HepG2 (cell line): ENCODE data around the gene C11orf54. TPM values are rescaled to one million over a fixed set of nuclear protein-coding genes. Genes with fewer than 3 reads are reported as not detected.

Source experiments
- ATAC-seq: fragments of 200-7000 bp; cut with Tn5 transposase; 3 replicates; pipeline ENCODE4 v1.9.1; 2020; ENCODE audit warnings: mild to moderate bottlenecking, moderate library complexity
- BruUV-seq: library from RNA; stranded (reverse); fragments of 400-500 nt; replicated peaks from 2 replicates; lab custom pipeline; 2021; lab: Mats Ljungman, UMichigan
- CTCF ChIA-PET: fragments of 300-600 bp; formaldehyde crosslinking; extraction: SDS; loops from one replicate; lab custom pipeline; 2021; ENCODE audit warnings: low total read pairs, inconsistent platforms, low intra/inter-chr PET ratio; lab: Yijun Ruan, JAX
- POLR2A ChIA-PET: fragments of 350-600 bp; sonication (Branson Sonifier 250); formaldehyde crosslinking; loops from one replicate; lab custom pipeline; 2020; ENCODE audit warnings: antibody characterized with exemption, inconsistent platforms; lab: Yijun Ruan, JAX
- DNase-seq: peaks from one replicate; pipeline ENCODE4 v3.0.0-alpha.2; 2015; ENCODE audit warnings: low spot score
- FAIRE-seq: peaks from 3 replicates; lab custom pipeline; 2011; peaks lifted over from hg19 to GRCh38; lab: Jason Lieb, UNC
- H2AFZ ChIP-seq: one replicate; pipeline ENCODE4 v1.6.1; 2011; ENCODE audit warnings: low read length, inconsistent platforms
- H3K27ac ChIP-seq: fragments of 300-600 bp; 3 replicates; pipeline ENCODE4 v1.8.0; 2011; ENCODE audit warnings: mixed run types, mild to moderate bottlenecking, mixed read lengths, low read length, inconsistent platforms; ENCODE audit not compliant: insufficient read depth; ENCODE audit errors: extremely low read length
- H3K27me3 ChIP-seq, 2 experiments: fragments of 200-600 bp in 1 of 2; 2 replicates in 1 of 2; 3 replicates in 1 of 2; pipeline versions ENCODE4 v1.6.0 to v1.8.0; 2011; ENCODE audit warnings: low read length in 2 of 2, mild to moderate bottlenecking in 2 of 2, moderate library complexity in 2 of 2, inconsistent platforms in 1 of 2; ENCODE audit not compliant: insufficient read depth in 2 of 2, control insufficient read depth in 1 of 2
- H3K36me3 ChIP-seq, 2 experiments: fragments of 200-600 bp in 1 of 2; replicated peaks in 1 of 2; 2 replicates in 1 of 2; 3 replicates in 1 of 2; pipeline versions ENCODE4 v1.5.1 to v1.8.0; 2011; ENCODE audit warnings: low read length in 2 of 2, inconsistent platforms in 1 of 2; ENCODE audit not compliant: insufficient read depth in 2 of 2, control insufficient read depth in 1 of 2
- H3K4me1 ChIP-seq: 2 replicates; pipeline ENCODE4 v1.5.1; 2012; ENCODE audit warnings: low read length, inconsistent platforms; ENCODE audit not compliant: insufficient read depth
- H3K4me2 ChIP-seq: 2 replicates; pipeline ENCODE4 v1.6.0; 2011; ENCODE audit warnings: low read depth, low read length, inconsistent platforms
- H3K4me3 ChIP-seq, 3 experiments: fragments of 200-600 bp in 1 of 3; sonication (generic), shearing (Covaris generic) in 1 of 3; replicated peaks in 1 of 3; 2 replicates each; pipeline ENCODE4 v1.5.1; 2011 to 2016; ENCODE audit warnings: low read length in 3 of 3, inconsistent platforms in 2 of 3, low read depth in 2 of 3, mild to moderate bottlenecking in 2 of 3, control low read depth in 1 of 3, mixed read lengths in 1 of 3; ENCODE audit not compliant: insufficient read depth in 1 of 3
- H3K79me2 ChIP-seq: one replicate; pipeline ENCODE4 v1.6.1; 2011; ENCODE audit warnings: low read length, inconsistent platforms; ENCODE audit not compliant: insufficient read depth
- H3K9ac ChIP-seq: 2 replicates; pipeline ENCODE4 v1.6.0; 2011; ENCODE audit warnings: mild to moderate bottlenecking, low read depth, low read length, inconsistent platforms; ENCODE audit not compliant: insufficient read depth
- H3K9me3 ChIP-seq: 2 replicates; pipeline ENCODE4 v1.5.1; 2012; ENCODE audit warnings: mild to moderate bottlenecking, low read length
- H4K20me1 ChIP-seq: 2 replicates; pipeline ENCODE4 v1.6.0; 2011; ENCODE audit warnings: inconsistent platforms, mild to moderate bottlenecking, low read length, moderate library complexity; ENCODE audit not compliant: insufficient read depth
- ATF4 ChIP-seq, 2 experiments: fragments of 450-650 bp in 1 of 2; sonication (generic) in 1 of 2; formaldehyde crosslinking; IDR thresholded peaks; 2 replicates each; pipeline versions ENCODE4 v1.5.0 to v1.8.0; 2020 to 2022; ENCODE audit warnings: mild to moderate bottlenecking in 1 of 2, missing genetic modification reagents in 1 of 2
- BHLHE40 ChIP-seq: IDR thresholded peaks from 2 replicates; pipeline ENCODE4 v1.6.1; 2011; ENCODE audit warnings: low read length, improper control_type of control experiment
- CEBPG ChIP-seq: IDR thresholded peaks from 2 replicates; pipeline ENCODE4 v1.6.1; 2016
- CREB1 ChIP-seq, 2 experiments: fragments of 450-650 bp in 1 of 2; IDR thresholded peaks; 2 replicates each; pipeline ENCODE4 v1.6.1; 2016 to 2017; ENCODE audit warnings: control low read depth in 1 of 2, mild to moderate bottlenecking in 1 of 2, missing compliant biosample characterization in 1 of 2, missing genetic modification characterization in 1 of 2
- CREBL2 ChIP-seq: sonication (generic); formaldehyde crosslinking; IDR thresholded peaks from 2 replicates; pipeline ENCODE4 v1.8.1; 2023; ENCODE audit warnings: missing genetic modification reagents, mild to moderate bottlenecking, borderline replicate concordance
- PITX1 ChIP-seq: sonication (generic); formaldehyde crosslinking; IDR thresholded peaks from 2 replicates; pipeline ENCODE4 v1.5.1; 2020; ENCODE audit warnings: mild to moderate bottlenecking, missing genetic modification reagents
- PLRG1 ChIP-seq: fragments of 450-650 bp; conservative IDR thresholded peaks from 2 replicates; pipeline ENCODE4 v1.6.1; 2016
- RFXAP ChIP-seq: sonication (generic); formaldehyde crosslinking; IDR thresholded peaks from 2 replicates; pipeline ENCODE4 v1.4.0; 2020; ENCODE audit warnings: missing genetic modification reagents, borderline replicate concordance
- SOX5 ChIP-seq: IDR thresholded peaks from 2 replicates; pipeline ENCODE4 v1.6.1; 2016; ENCODE audit warnings: borderline replicate concordance
- THAP7 ChIP-seq: sonication (generic); formaldehyde crosslinking; IDR thresholded peaks from 2 replicates; pipeline ENCODE4 v1.8.1; 2023; ENCODE audit warnings: mild to moderate bottlenecking, missing genetic modification reagents
- ZBTB14 ChIP-seq: sonication (generic); formaldehyde crosslinking; IDR thresholded peaks from 2 replicates; pipeline ENCODE4 v1.4.0; 2020; ENCODE audit warnings: missing genetic modification reagents
- ZNF362 ChIP-seq: sonication (generic); formaldehyde crosslinking; IDR thresholded peaks from 2 replicates; pipeline ENCODE4 v1.4.0; 2020; ENCODE audit warnings: missing genetic modification reagents, mild to moderate bottlenecking, borderline replicate concordance
- ZNF557 ChIP-seq: sonication (generic); formaldehyde crosslinking; IDR thresholded peaks from 2 replicates; pipeline ENCODE4 v1.4.0; 2020; ENCODE audit warnings: missing genetic modification reagents
- ZNF562 ChIP-seq: sonication (generic); formaldehyde crosslinking; IDR thresholded peaks from 2 replicates; pipeline ENCODE4 v1.8.0; 2022; ENCODE audit warnings: missing genetic modification reagents, borderline replicate concordance
- ZNF597 ChIP-seq: sonication (generic); formaldehyde crosslinking; IDR thresholded peaks from 2 replicates; pipeline ENCODE4 v1.5.0; 2020; ENCODE audit warnings: missing genetic modification reagents
- ZNF740 ChIP-seq: sonication (generic); formaldehyde crosslinking; IDR thresholded peaks from 2 replicates; pipeline ENCODE4 v1.4.0; 2020; ENCODE audit warnings: missing genetic modification reagents
- ZNF761 ChIP-seq: sonication (generic); formaldehyde crosslinking; conservative IDR thresholded peaks from 2 replicates; pipeline ENCODE4 v1.4.0; 2020; ENCODE audit warnings: mild to moderate bottlenecking, missing genetic modification reagents
- ZNF776 ChIP-seq: sonication (generic); formaldehyde crosslinking; IDR thresholded peaks from 2 replicates; pipeline ENCODE4 v1.4.0; 2020; ENCODE audit warnings: mild to moderate bottlenecking, missing genetic modification reagents
- WGBS: methylation state at CpG from one replicate; pipeline ENCODE4 v1.1.6; 2017; ENCODE audit warnings: low lambda C conversion rate; 5-methylcytosine and 5-hydroxymethylcytosine counted together
- in situ Hi-C: cut with HindIII; loops from 2 replicates; pipeline ENCODE4 v1.10.0; 2017; ENCODE audit warnings: low pct_unique_long_range_greater_than_20kb; ENCODE audit not compliant: extremely low pct_ligation_motif_present
- intact Hi-C: fragments of 100-400 bp; cut with micrococcal nuclease; formaldehyde crosslinking; loops from one replicate; pipeline ENCODE4 v1.10.0; 2022; ENCODE audit not compliant: unreplicated experiment
- polyA plus RNA-seq, 8 experiments: library from polyadenylated mRNA; depleted of rRNA in 3 of 8; stranded (reverse) in 7 of 8; unstranded in 1 of 8; fragments of >200 nt; fragmentation: Illumina TruSeq in 4 of 8; extraction: Trizol in 4 of 8; gene quantifications; 2 replicates each; pipeline versions ENCODE4 v1.2.1 to v1.2.3, GENCODE V29; 2011 to 2016; ENCODE audit warnings: low read depth in 4 of 8, missing spikeins in 1 of 8, mixed read lengths in 1 of 8; ENCODE audit not compliant: insufficient read depth in 1 of 8
- total RNA-seq, 5 experiments: library from RNA; depleted of rRNA; stranded (reverse); fragments of >200 nt; fragmentation: Illumina TruSeq; extraction: Trizol; gene quantifications; 2 replicates each; pipeline ENCODE4 v1.2.3, GENCODE V29; 2016; ENCODE audit warnings: low read depth in 1 of 5

C11orf54 gene
- total and polyA plus RNA-seq, 2 of the 13 experiments (the other 11 are each of a cell fraction or from before 2014, with no cell fraction given): 42.7 to 50.1 TPM

- TF ChIP-seq ZNF562 (CRISPR knock-in tag) (no peak), CREB1 (IDR thresholded peaks at IDR 0.05) (peak; percentile 41; the same call in 1 of the 2 replicates), CREB1 (CRISPR knock-in tag; IDR thresholded peaks at IDR 0.05) (no peak), ZNF761 (CRISPR knock-in tag) (0 out of 2 replicates have a peak, but pooled peaks have one; percentile 11), SOX5 (CRISPR knock-in tag) (no peak), THAP7 (CRISPR knock-in tag) (no peak), CREBL2 (CRISPR knock-in tag) (no peak), ZBTB14 (CRISPR knock-in tag) (no peak), ZNF776 (CRISPR knock-in tag) (no peak), PITX1 (no peak), ZNF740 (CRISPR knock-in tag) (no peak), CEBPG (CRISPR knock-in tag) (0 out of 2 replicates have a peak, but pooled peaks have one; percentile 20)
Measured at GRCh38 chr11:93784935-93785360, 43.5 kb downstream of the C11orf54 start (continued).

- Histone ChIP-seq H3K4me1 (peaks cover 22% of the 10 kb centered on the region), H2AFZ (no peak overlapping the region), H3K27ac (no peak overlapping the region), H3K9me3 (no peaks in the 10 kb centered on the region), H4K20me1 (peaks cover 18% of the 10 kb centered on the region), H3K36me3 (peaks cover 25 to 79% of the 10 kb centered on the region in 2 experiments), H3K27me3 (no peaks in the 10 kb centered on the region), H3K79me2 (peaks cover 32% of the 10 kb centered on the region), H3K4me3 (no peak overlapping the region), H3K4me2 (no peak overlapping the region), H3K9ac (no peak overlapping the region)
- ATAC-seq (peak; percentile 41; the same call in 2 of the 3 replicates), FAIRE-seq (no peak), DNase-seq (no peak)
- 59% methylated on average over 5 of the region's 5 CpGs for WGBS
- in situ Hi-C loops (no loop called here), intact Hi-C loops (no loop called here)
- ChIA-PET POLR2A (interaction anchor here (2.4 kb wide), 1 partner anchor 50 kb away, joined by 9 read pairs; the partner anchor contains the start of genes C11orf54 and TAF1D), CTCF (no interaction called here)
- no TSS peak for BruUV-seq
- TF ChIP-seq RFXAP (CRISPR knock-in tag) (no peak), ZNF557 (no peak), ATF4 (CRISPR knock-in tag; IDR thresholded peaks at IDR 0.05) (peak in 1 of 2 experiments; percentile 59; a peak in 1 of 4 replicates), ZNF362 (CRISPR knock-in tag) (peak; percentile 55; the same call in 1 of the 2 replicates), PLRG1 (no peak), BHLHE40 (no peak), ZNF597 (CRISPR knock-in tag) (no peak)
Measured at GRCh38 chr11:93791493-93791892, 50.0 kb downstream of the C11orf54 start.
